Left forelimb (tissue), 1 donor: Measurements from ENCODE around the gene ARL14EPL.
A peak's percentile ranks its signal among the peaks of the same experiment; 100 is the strongest.
"Not testable (repeated sequence)": the region's sequence is repeated elsewhere in the genome, so short reads cannot be mapped to it uniquely, and the experiment has no call there.

ENCODE experiments used
- DNase-seq: peaks from one replicate; pipeline ENCODE4 v3.0.0-alpha.2; 2018; ENCODE audit warnings: low spot score

Gene ARL14EPL

GRCh38 chr5:116046823-116047222, 14.6 kb downstream of the ARL14EPL start:
- no peak for DNase-seq

- DNase-seq, result no peak
Measured at GRCh38 chr5:116058346-116058936, 26.2 kb downstream of the ARL14EPL start.

GRCh38 chr5:116062352-116062751, 30.1 kb downstream of the ARL14EPL start:
- no peak for DNase-seq

- DNase-seq, result no peak
Measured at GRCh38 chr5:116063950-116064349, 31.7 kb downstream of the ARL14EPL start.

- DNase-seq, result no peak
Measured at GRCh38 chr5:116068028-116068632, 35.9 kb downstream of the ARL14EPL start.

- no peak for DNase-seq
Measured at GRCh38 chr5:116071211-116071610, 38.9 kb downstream of the ARL14EPL start.

- no peak for DNase-seq
Measured at GRCh38 chr5:116075191-116075831, 43.0 kb downstream of the ARL14EPL start.

GRCh38 chr5:116076496-116076895, 44.2 kb downstream of the ARL14EPL start:
- no peak for DNase-seq

- no peak for DNase-seq
Measured at GRCh38 chr5:116078199-116078598, 45.9 kb downstream of the ARL14EPL start.

GRCh38 chr5:116084287-116084691, 52.0 kb downstream of the ARL14EPL start:
- DNase-seq, result no peak

GRCh38 chr5:116084871-116085715, 52.8 kb downstream of the ARL14EPL start, which contains the start of gene COMMD10:
Gene COMMD10, plus strand, starts transcription at chr5:116085025.
- DNase-seq, result peak; percentile 85

- DNase-seq, result not testable (repeated sequence)
Measured at GRCh38 chr5:116086309-116086708, 54.0 kb downstream of the ARL14EPL start.

- no peak for DNase-seq
Measured at GRCh38 chr5:116088062-116088461, 55.8 kb downstream of the ARL14EPL start.

- DNase-seq, result no peak
Measured at GRCh38 chr5:116090302-116090701, 58.0 kb downstream of the ARL14EPL start.

GRCh38 chr5:116091416-116091815, 59.1 kb downstream of the ARL14EPL start:
- DNase-seq, result no peak

GRCh38 chr5:116097301-116097700, 65.0 kb downstream of the ARL14EPL start:
- no peak for DNase-seq

- DNase-seq, result no peak
Measured at GRCh38 chr5:116098998-116099397, 66.7 kb downstream of the ARL14EPL start.

GRCh38 chr5:116104941-116105340, 72.7 kb downstream of the ARL14EPL start:
- not testable (repeated sequence) for DNase-seq
